SIG-M5 treated with dmso at 0.1 percent for 504 hours (cell line): ENCODE results near the gene APELA.
"Not testable (repeated sequence)": the region's sequence is repeated elsewhere in the genome, so short reads cannot be mapped to it uniquely, and the experiment has no call there.

Source experiments
- DNase-seq: peaks from one replicate; lab custom pipeline; 2025; ENCODE audit not compliant: unreplicated experiment; lab: John Stamatoyannopoulos, UW

APELA gene

DNA sequence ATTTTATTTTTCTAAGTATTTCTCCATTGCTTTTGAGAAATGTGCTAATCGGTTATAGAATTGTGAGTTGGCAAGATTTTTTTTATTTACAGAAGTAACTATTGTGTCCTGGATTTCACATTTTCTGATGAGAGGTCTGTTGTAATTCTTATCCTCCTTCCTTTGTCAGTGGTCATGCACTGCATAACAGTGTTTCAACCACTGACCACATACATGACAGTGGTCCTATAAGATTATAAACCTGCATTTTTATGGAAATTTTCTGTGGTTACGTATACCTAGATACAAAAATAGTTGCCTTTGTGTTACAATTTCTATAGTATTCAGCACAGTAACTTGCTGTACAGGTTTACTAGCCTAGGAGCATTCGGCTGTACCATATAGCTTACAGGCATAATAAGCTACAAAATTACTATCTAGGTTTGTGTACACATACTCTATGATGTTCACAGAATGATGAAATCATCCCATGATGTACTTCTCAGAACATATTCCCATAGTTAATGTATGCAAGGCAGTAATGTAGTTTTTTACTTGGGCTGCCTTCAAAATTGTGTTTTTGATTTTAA is 47.8 kb downstream of the APELA start:
- no peak for DNase-seq

DNA sequence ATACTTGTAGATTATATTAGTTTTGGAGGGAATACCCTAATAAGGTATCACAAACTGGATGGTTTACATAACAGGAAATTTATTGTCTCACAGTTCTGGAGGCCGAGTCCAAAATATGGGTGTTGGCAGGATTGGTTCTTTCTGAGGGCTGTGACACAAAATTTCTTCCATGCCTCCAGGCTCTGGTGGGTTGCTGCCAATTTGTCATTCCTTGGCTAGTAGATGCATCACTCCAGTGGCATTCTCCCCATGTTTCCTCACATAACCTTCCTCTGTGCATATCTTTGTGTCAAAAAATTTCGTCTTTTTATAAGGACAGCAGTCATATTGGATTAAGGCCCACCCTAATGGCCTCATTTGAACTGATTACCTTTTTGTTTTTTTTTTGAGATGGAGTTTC is 49.3 kb downstream of the APELA start:
- DNase-seq: no peak

DNA sequence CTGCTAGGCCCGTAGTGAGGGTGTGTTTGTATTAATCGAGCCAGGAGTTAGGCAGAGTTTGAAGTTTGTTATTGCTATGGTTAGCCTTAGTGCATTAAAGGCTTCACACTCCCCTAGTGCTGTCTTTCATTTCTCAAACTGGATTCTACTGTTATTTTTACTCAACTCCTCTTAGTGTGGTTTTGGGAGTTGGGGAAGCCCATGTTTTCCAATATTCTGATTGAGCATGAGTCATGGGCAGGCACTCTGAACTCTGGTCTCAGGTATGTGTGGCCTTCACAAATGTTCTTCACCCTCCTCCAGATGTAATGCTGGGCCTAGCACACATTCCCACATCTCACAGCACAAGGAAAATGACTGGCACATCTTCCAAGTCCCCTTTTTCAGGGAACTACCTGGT is 50.1 kb downstream of the APELA start:
- DNase-seq: not testable (repeated sequence)

DNA sequence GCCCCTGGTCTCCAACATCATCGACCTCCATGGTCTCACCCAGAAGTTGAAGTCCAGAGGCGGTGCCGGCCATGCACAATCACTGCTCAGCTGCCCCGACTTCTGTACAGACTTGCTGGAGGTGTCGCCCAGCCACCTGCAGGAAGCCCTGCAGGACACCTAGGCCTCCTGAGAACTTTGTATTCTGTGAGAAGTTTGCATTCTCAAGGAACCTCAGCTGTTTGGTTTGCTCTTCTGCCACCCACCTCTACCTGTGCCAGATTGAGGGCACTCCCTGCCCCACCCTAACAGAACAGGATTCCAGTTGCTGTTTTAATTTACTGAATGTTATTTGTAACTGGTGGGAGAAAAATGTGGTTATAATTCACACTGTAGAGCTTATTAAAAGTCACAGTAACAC is 53.7 kb downstream of the APELA start:
- no peak for DNase-seq

DNA sequence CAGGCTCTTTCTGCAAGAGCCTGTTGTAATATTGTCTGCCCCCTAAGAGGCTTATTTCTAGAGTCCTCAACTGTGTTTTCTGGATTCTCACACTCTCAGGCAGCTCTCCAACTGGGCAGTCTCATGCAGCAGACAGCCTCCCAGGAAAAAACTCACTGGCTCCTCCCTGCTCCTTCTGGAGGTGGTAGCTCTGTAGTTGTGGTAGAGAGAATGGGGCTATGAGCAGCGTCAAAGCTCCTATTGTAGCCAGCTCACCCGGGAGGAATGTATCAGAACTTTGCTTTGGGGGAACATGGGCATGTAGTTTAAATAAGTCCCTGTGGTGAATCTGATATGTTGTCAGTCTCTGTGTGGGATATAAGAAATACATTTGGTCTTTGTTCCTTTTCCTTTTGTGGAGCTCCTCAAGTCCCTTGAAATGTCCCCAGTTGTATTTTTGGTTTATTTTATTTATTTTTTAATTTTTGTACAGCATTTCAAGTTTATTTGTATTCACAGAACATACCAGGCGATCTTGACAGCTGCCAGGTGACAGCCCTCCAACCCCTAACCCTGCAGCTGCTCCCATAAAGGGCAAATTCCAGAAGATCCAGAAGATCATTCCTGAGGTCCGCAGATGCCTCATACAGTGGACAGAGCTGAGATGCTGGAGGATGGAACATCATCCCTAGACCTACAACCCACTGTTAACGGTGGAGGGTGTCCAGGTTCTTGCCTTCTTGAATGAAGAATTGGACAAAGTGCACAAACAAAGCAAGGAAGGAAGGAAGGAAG is 54.8 kb downstream of the APELA start:
- DNase-seq: no peak

DNA sequence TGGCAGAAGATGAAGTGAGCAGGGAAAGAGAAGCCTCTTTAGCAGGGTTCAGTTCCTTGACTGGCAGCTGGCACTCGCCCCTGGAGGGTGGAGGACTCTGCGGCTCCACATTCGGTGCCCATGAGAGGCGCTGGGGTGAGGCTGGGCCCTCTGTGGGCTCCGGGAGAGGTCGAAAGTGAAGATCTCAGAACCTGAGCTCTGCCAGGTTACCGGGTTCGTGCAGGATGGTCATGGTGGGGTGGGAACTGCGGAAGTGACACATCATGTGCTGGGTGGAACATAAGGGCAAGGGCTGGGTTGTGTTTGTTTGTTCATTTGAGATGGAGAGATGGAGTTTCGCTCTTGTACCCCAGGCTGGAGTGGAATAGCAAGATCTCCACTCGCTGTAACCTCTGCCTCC is 56.3 kb downstream of the APELA start:
- DNase-seq: no peak

DNA sequence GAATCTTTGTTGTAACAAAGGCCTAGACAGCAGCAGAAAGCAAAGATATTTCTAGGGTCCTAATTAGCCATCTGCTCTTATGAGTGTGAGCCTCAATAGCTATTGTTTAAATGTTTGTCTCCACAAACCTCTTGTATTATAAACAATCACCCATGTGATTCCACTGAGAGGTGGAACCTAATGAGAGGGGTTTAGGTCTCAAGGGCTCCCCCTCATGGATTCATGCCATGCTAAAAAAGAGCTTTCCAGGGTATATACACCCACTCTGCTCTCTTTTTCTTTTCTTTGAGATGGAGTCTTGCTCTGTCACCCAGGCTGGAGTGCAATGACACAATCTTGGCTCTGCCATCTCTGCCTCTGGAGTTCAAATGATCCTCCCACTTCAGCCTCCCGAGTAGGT is 58.4 kb downstream of the APELA start:
- no peak for DNase-seq

DNA sequence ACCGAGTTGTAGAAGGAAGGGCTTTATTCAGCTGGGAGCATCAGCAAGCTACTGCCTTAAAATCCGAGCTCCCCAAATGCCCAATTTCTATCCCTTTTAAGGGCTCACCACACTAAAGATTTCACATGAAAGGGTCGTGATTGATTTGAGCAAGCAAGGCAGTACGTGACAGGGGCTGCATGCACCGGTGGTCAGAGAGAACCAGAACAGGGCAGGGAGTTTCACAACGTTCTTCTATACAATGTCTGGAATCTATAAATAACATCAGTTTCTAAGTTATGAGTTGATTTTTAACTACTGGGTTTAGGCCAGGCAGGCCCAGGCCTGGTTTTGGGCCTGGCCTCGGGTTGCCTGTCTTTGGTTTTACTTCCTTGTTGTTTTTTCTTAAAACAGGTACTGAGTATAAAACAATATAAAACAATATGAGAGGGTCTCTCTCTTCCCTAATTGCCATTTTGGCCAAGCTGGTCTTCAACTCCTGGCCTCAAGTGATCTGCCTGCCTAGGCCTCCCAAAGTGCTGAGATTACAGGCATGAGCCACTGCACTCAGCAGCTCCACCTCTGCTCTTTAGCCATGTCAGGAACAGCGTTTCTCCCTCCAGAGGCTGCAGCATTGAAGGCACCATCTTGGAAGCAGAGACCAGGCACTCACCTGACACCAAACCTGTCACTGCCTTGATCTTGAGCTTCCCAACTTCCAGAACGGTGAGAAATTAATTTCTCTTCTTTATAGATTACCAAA is 59.1 kb downstream of the APELA start:
- DNase-seq: not testable (repeated sequence)

DNA sequence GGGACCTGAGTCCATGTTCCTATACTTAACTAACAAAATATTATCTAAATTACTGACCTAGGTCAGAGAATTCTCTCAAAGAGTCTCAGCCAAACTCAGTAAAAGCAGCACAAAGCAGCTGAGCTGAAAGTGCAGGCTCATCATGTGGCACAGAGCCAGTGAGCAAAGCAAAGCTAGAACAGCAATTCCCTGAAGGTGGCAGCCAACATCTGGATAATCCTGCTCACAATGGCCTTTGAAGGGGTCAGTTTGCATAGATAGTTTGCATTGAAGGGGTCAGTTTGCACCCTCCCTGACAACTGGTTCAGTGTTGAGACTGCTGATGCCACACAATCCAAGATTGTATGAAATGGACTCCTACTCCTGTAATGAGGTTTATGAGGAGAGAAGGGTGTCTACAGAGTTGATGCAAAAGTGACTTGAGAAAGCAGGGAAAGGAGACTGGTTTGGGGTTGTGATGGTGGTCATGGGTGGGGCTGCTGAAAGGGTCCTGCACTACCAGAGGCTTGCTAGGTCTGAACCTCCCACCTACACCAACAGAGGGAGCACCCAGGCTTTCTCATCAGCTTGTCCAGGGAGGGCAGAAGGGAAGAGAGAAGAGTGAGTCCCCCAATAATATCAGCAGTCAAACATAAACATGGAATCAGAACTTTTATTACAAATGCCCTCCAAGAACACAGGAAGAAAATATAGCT is 60.7 kb downstream of the APELA start:
- DNase-seq: no peak

DNA sequence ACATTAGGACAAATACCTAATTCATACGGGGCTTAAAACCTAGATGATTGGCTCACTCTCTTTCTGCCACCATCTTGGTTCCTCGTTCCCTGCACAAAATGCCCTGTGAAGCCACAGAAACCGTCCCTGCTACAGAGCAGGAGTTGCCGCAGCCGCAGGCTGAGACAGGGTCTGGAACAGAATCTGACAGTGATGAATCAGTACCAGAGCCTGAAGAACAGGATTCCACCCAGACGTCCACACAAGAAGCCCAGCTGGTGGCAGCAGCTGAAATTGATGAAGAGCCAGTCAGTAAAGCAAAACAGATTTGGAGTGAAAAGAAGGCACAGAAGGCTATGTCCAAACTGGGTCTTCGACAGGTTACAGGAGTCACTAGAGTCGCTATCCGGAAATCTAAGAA is 66.2 kb downstream of the APELA start:
- no peak for DNase-seq

DNA sequence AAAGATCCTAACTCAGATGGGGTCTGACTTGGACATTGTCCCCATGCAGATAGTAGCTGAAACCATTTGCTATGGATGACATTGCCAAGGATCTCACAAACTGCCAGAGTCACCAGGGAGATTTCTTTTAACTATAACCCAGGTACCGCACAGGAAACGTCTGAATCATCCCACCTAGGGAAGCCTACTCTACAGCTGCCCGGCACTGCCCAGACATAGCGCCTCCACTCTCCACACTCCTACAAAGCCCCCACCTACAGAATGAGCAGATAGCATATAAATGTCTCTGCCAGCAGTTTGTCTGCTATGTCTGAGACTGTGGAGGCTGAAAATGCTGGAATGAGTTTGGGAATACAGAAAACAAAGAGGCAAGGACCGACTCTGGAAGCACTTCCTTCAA is 68.2 kb downstream of the APELA start:
- DNase-seq: no peak

DNA sequence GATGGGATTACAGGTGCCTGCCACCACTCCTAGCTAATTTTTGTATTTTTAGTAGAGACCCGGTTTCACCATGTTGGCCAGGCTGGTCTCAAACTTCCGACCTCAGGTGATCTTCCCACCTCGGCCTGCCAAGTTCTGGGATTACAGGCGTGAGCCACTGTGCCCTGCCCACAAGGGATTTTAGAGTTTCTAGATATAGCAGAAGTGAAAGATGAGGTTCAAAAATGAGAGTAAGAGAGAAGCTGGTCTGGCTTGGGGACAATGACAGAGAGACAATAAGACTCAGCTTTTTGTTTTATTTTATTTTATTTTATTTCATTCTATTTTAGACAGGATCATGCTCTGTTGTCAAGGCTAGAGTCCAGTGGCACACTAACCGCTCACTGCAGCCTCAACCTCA is 69.8 kb downstream of the APELA start:
- DNase-seq: no peak
